Glomerular visceral epithelial cell (primary cell): Measurements from ENCODE around the gene APEH.

Experiments
- DNase-seq: peaks from one replicate; pipeline ENCODE4 v3.0.0-alpha.2; 2016; ENCODE audit errors: extremely low spot score

APEH gene

GRCh38 chr3:49650637-49651036 lies 23.5 kb upstream of the APEH start:
- no peak for DNase-seq

GRCh38 chr3:49652218-49652902 lies 21.8 kb upstream of the APEH start:
- no peak for DNase-seq

DNA sequence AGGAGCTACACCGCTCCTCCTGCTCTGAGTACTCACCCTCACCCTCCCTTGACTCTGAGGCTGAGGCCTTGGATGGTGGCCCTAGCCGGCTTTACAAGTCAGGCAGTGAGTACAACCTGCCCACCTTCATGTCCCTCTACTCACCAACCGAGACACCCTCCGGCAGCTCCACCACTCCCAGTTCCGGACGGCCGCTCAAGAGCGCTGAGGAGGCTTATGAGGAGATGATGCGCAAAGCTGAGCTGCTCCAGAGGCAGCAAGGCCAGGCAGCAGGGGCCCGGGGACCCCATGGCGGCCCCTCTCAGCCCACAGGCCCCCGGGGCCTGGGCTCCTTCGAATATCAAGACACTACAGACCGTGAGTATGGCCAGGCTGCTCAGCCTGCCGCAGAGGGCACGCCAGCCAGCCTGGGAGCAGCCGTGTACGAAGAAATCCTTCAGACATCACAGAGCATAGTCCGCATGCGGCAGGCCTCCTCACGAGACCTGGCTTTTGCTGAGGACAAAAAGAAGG lies 21.2 kb upstream of the APEH start:
- no peak for DNase-seq

DNA sequence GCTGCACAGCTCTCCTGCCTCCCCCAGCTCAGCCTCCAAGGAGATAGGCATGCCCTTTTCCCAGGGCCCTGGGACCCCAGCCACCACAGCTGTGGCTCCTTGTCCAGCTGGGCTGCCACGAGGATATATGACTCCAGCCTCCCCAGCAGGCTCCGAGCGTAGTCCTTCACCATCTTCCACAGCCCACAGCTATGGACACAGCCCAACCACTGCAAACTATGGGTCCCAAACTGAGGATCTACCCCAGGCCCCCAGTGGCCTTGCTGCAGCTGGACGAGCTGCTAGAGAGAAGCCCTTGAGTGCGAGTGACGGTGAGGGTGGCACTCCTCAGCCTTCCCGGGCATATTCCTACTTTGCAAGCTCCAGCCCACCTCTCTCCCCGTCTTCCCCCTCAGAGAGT lies 20.5 kb upstream of the APEH start:
- DNase-seq: no peak

GRCh38 chr3:49654176-49654825 lies 19.9 kb upstream of the APEH start:
- DNase-seq: no peak

DNA sequence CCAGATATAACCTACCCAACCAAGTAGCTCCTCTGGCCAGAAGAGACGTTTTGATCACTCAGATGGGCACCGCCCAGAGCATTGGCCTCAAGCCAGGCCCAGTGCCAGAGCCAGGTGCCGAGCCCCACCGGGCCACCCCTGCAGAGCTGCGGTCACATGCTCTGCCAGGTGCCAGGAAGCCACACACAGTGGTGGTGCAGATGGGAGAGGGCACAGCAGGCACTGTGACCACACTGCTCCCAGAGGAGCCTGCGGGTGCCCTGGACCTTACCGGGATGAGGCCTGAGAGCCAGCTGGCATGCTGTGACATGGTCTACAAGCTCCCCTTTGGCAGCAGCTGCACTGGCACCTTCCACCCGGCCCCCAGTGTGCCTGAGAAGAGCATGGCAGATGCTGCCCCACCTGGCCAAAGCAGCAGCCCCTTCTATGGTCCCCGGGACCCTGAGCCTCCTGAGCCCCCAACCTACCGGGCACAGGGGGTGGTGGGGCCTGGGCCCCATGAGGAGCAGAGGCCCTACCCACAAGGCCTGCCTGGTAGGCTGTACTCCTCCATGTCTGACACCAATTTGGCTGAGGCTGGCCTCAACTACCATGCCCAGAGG lies 19.1 kb upstream of the APEH start:
- DNase-seq: no peak

DNA sequence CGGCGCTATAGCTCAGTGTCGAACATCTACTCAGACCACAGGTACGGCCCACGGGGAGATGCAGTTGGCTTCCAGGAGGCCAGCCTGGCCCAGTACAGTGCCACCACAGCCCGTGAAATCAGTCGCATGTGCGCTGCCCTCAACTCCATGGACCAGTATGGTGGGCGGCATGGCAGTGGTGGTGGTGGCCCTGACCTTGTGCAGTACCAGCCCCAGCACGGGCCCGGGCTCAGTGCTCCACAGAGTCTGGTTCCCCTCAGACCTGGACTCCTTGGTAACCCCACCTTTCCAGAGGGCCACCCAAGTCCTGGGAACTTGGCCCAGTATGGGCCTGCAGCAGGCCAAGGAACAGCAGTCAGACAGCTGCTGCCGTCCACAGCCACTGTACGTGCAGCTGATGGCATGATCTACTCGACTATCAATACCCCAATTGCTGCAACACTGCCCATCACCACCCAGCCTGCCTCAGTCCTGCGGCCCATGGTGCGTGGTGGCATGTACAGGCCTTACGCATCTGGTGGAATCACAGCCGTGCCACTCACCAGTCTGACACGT lies 18.3 kb upstream of the APEH start:
- DNase-seq: no peak

- no peak for DNase-seq
These were observed 17.5 kb upstream of the APEH start for GRCh38 chr3:49656541-49657112.

DNA sequence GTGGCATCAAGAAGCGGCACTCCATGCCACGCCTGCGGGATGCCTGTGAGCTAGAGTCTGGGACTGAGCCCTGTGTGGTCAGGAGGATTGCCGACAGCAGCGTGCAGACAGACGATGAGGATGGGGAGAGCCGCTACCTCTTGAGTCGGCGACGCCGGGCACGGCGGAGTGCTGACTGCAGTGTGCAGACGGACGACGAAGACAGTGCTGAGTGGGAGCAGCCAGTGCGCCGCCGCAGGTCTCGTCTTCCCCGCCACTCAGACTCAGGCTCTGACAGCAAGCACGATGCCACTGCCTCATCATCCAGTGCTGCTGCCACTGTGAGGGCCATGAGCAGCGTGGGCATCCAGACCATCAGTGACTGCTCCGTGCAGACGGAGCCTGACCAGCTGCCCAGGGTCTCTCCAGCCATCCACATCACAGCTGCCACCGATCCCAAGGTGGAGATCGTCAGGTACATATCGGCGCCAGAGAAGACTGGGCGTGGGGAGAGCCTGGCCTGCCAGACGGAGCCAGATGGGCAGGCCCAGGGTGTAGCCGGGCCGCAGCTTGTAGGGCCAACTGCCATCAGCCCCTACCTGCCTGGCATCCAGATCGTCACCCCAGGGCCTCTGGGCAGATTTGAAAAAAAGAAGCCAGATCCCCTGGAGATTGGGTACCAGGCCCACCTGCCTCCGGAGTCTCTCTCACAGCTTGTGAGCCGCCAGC lies 16.8 kb upstream of the APEH start:
- DNase-seq: no peak

DNA sequence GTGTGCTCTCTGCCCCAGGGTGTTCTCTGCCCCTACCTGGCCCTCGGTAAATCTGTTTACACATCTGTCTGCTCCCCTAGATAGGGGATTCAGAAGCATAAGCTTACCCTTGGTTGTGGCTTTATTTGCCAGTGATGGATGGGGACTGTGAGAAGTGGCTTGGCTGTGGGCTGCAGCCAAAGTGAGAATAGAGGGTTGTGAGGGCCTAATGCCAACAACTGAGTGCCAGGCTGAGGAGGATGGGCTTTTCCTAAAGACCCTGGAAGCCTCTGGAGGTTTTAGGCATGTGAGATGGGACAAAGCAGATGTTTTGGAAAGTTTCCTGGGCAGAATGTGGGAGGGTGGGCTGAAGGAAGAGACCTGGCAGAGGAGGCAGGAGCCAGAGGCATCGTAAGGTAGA lies 15.4 kb upstream of the APEH start:
- DNase-seq: no peak

- no peak for DNase-seq
These were observed 14.4 kb upstream of the APEH start for GRCh38 chr3:49659756-49660155.

GRCh38 chr3:49661281-49661680 lies 12.9 kb upstream of the APEH start:
- DNase-seq: no peak

DNA sequence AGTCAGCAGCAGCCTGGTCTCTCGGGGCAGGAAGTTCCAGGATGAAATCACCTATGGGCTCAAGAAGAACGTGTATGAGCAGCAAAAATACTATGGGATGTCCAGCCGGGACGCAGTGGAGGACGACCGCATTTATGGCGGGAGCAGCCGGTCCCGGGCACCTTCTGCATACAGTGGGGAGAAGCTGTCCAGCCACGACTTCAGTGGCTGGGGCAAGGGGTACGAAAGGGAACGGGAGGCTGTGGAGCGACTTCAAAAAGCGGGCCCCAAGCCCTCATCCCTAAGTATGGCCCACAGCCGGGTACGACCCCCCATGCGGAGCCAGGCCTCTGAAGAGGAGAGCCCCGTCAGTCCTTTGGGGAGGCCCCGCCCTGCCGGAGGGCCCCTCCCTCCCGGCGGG lies 12.1 kb upstream of the APEH start:
- no peak for DNase-seq

DNA sequence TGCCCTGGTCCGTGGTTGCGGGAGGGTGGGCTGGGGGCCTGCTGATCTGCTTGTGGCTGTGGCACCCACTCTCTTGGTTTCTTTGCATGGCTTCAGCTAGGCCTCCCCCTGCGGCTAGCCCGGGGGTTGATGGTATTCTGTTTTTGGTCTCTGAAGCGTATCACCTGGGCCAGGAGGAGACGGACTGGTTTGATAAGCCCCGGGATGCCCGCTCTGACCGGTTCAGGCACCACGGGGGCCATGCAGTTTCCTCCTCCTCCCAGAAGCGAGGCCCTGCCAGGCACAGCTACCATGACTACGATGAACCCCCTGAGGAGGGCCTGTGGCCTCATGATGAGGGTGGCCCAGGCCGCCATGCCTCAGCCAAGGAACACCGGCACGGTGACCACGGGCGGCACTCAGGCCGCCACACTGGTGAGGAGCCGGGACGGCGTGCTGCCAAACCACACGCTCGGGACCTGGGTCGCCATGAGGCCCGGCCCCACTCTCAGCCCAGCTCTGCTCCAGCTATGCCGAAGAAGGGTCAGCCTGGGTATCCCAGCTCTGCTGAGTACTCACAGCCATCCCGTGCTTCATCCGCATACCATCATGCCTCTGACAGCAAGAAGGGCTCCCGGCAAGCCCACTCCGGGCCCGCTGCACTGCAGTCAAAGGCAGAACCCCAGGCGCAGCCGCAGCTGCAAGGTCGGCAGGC lies 11.3 kb upstream of the APEH start:
- no peak for DNase-seq

DNA sequence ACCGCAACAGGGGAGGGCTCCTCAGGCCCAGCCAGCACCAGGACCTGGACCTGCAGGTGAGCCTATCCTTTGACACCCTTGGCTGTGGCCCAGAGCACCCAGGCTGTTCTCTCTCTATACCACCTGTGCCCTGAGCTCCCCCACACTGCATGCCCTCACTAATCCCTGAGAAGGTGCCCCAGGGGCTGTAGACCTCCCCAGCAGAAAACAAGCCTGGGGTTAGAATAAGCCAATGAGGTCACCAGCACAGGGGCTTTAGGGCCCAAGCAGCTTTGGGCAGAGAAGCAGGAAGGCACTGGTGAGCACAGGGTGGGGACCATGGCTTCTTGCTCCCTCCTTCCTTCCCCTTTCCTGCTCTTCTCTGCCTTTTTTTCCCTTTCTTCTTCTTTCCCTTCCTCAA lies 10.3 kb upstream of the APEH start:
- no peak for DNase-seq

DNA sequence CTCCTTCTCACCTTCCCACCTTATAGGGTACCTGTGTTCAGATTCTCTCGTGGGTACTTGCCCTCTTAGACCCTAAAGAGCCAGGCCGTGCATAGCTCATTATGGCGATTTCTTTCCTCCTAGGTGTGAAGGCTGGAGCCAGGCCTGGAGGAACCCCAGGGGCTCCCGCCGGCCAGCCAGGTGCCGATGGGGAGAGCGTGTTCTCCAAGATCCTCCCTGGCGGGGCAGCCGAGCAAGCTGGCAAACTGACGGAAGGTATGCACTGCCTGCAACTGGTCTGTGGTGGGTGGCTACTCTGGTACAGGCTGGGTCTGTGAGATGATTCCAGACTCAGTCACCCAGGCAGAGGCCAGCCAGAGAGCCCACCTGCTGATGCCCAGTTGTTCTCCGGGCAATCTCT lies 9.9 kb upstream of the APEH start:
- DNase-seq: no peak

GRCh38 chr3:49665822-49666519 lies 8.2 kb upstream of the APEH start:
- DNase-seq: no peak

- no peak for DNase-seq
These were observed 7.6 kb upstream of the APEH start for GRCh38 chr3:49666592-49666991.

DNA sequence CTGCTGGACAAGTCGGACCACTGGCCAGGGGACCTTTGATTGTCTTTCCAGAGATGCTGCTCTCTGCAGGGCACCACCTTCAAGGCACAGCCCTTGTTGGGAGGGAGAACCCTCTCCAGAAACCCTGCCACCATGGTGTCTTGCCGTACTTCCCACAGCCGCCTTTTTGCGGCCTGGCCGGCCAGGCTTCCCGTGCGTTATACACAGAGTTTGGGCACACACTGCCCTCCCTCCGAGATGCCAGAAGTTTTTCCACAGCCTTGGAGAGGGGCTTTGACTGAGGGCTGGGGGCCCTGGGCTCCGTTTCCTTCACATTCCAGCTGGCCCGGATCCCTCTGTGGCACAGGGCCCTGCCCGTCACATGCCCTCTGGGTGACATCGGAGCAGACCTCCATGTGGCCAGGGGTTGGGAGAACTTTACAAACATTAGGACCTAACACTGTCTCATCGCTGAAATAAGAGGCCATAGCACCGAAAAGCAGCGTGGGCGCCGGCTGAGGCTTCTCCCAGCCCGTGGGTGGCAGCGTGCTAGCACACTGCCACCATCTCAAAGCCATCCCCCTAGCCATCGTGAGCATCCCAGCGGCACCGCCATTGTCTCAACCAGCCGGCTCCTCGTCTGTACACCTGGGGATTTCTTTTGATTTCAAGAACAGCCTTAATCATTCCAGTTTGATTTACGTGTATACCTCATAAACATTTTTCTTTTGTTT lies 6.3 kb upstream of the APEH start:
- no peak for DNase-seq

GRCh38 chr3:49668414-49668797 lies 5.7 kb upstream of the APEH start:
- peak; percentile 64 for DNase-seq
